Duodenal mucosa (tissue), 2 donors: Measurements from ENCODE around the gene CDC42BPG.
A peak's percentile ranks its signal among the peaks of the same experiment; 100 is the strongest.

Experiments
- H3K27ac ChIP-seq: one replicate; pipeline ENCODE4 v1.7.0; 2013; ENCODE audit warnings: low read depth, low read length
- H3K27me3 ChIP-seq, 2 donors: one replicate each; pipeline ENCODE4 v1.7.0; 2013; ENCODE audit warnings: low read length in 2 of 2, control low read depth in 1 of 2; ENCODE audit not compliant: insufficient read depth in 2 of 2, control insufficient read depth in 1 of 2
- H3K36me3 ChIP-seq, 2 donors: one replicate each; pipeline ENCODE4 v1.7.0; 2013; ENCODE audit warnings: low read length in 2 of 2, control low read depth in 1 of 2; ENCODE audit not compliant: insufficient read depth in 2 of 2, control insufficient read depth in 1 of 2
- H3K4me1 ChIP-seq, 2 donors: one replicate each; pipeline ENCODE4 v1.7.0; 2013; ENCODE audit warnings: low read length in 2 of 2, control low read depth in 1 of 2; ENCODE audit not compliant: insufficient read depth in 2 of 2, control insufficient read depth in 1 of 2
- H3K4me3 ChIP-seq, 2 donors: one replicate each; pipeline ENCODE4 v1.7.0; 2013; ENCODE audit warnings: low read length in 2 of 2, low read depth in 1 of 2
- H3K9ac ChIP-seq, 2 donors: one replicate each; pipeline ENCODE4 v1.7.0; 2013; ENCODE audit warnings: low read length in 2 of 2, low read depth in 1 of 2
- H3K9me3 ChIP-seq, 2 donors: one replicate each; pipeline ENCODE4 v1.7.0; 2013; ENCODE audit warnings: low read length in 2 of 2, control low read depth in 1 of 2; ENCODE audit not compliant: control insufficient read depth in 1 of 2

CDC42BPG gene

GRCh38 chr11:64871492-64871891 is 27.0 kb upstream of the CDC42BPG start:
- peaks cover 77 to 78% of the 10 kb centered on the region in 2 donors for H3K4me1 ChIP-seq
- peaks cover 13 to 39% of the 10 kb centered on the region in 2 donors for H3K36me3 ChIP-seq
- peak overlapping the region; percentile 48 to 55 for H3K4me3 ChIP-seq
- no peak overlapping the region for H3K27ac ChIP-seq
- H3K27me3 ChIP-seq: no peaks in the 10 kb centered on the region
- H3K9ac ChIP-seq: peak overlapping the region; percentile 36 to 44
- no peaks in the 10 kb centered on the region for H3K9me3 ChIP-seq

- H3K4me1 ChIP-seq: peaks cover 73 to 75% of the 10 kb centered on the region in 2 donors
- H3K27me3 ChIP-seq: no peaks in the 10 kb centered on the region
- H3K36me3 ChIP-seq: peaks cover 13 to 42% of the 10 kb centered on the region in 2 donors
- peak overlapping the region; percentile 48 to 55 for H3K4me3 ChIP-seq
- H3K9ac ChIP-seq: peak overlapping the region; percentile 36 to 44
- no peaks in the 10 kb centered on the region for H3K9me3 ChIP-seq
- peak overlapping the region; percentile 73 for H3K27ac ChIP-seq
These were observed 26.5 kb upstream of the CDC42BPG start for GRCh38 chr11:64870893-64871466.

GRCh38 chr11:64870176-64870892 is 25.9 kb upstream of the CDC42BPG start:
- peak overlapping the region; percentile 10 to 44 for H3K9ac ChIP-seq
- no peaks in the 10 kb centered on the region for H3K9me3 ChIP-seq
- peaks cover 13 to 44% of the 10 kb centered on the region in 2 donors for H3K36me3 ChIP-seq
- peaks cover 68 to 74% of the 10 kb centered on the region in 2 donors for H3K4me1 ChIP-seq
- no peaks in the 10 kb centered on the region for H3K27me3 ChIP-seq
- H3K4me3 ChIP-seq: peak overlapping the region; percentile 48 to 55
- H3K27ac ChIP-seq: peak overlapping the region; percentile 73

GRCh38 chr11:64869571-64870175 is 25.2 kb upstream of the CDC42BPG start:
- Histone ChIP-seq H3K4me1 (peaks cover 69 to 74% of the 10 kb centered on the region in 2 donors), H3K36me3 (peaks cover 12 to 41% of the 10 kb centered on the region in 2 donors), H3K4me3 (peak overlapping the region; percentile 48 to 55), H3K9me3 (no peaks in the 10 kb centered on the region), H3K27ac (peak overlapping the region; percentile 73), H3K27me3 (no peaks in the 10 kb centered on the region), H3K9ac (peak overlapping the region; percentile 10 to 44)

- Histone ChIP-seq H3K27me3 (no peaks in the 10 kb centered on the region), H3K27ac (peak overlapping the region; percentile 73), H3K4me3 (peak overlapping the region in 1 of 2 donors; percentile 46), H3K9ac (peak overlapping the region in 1 of 2 donors; percentile 44), H3K4me1 (peaks cover 69 to 76% of the 10 kb centered on the region in 2 donors), H3K36me3 (peaks cover 6 to 37% of the 10 kb centered on the region in 2 donors), H3K9me3 (no peaks in the 10 kb centered on the region)
These were observed 24.6 kb upstream of the CDC42BPG start for GRCh38 chr11:64868904-64869570.

GRCh38 chr11:64867748-64868462 is 23.5 kb upstream of the CDC42BPG start:
- Histone ChIP-seq H3K4me1 (peaks cover 73 to 80% of the 10 kb centered on the region in 2 donors), H3K27ac (no peak overlapping the region), H3K27me3 (no peaks in the 10 kb centered on the region), H3K9me3 (no peaks in the 10 kb centered on the region), H3K9ac (no peak overlapping the region), H3K4me3 (no peak overlapping the region), H3K36me3 (peaks cover 6 to 31% of the 10 kb centered on the region in 2 donors)

- Histone ChIP-seq H3K27me3 (no peaks in the 10 kb centered on the region), H3K36me3 (peaks cover 0 to 21% of the 10 kb centered on the region in 2 donors), H3K27ac (no peak overlapping the region), H3K9me3 (no peaks in the 10 kb centered on the region), H3K4me3 (no peak overlapping the region), H3K4me1 (peaks cover 70 to 73% of the 10 kb centered on the region in 2 donors), H3K9ac (no peak overlapping the region)
These were observed 21.7 kb upstream of the CDC42BPG start for GRCh38 chr11:64866173-64866491.

- Histone ChIP-seq H3K27me3 (no peaks in the 10 kb centered on the region), H3K9me3 (no peaks in the 10 kb centered on the region), H3K27ac (peak overlapping the region; percentile 79), H3K4me3 (peak overlapping the region in 1 of 2 donors; percentile 13), H3K4me1 (peaks cover 66 to 70% of the 10 kb centered on the region in 2 donors), H3K9ac (peak overlapping the region; percentile 45 to 58), H3K36me3 (peaks cover 0 to 18% of the 10 kb centered on the region in 2 donors)
These were observed 21.1 kb upstream of the CDC42BPG start for GRCh38 chr11:64865286-64866172.
